SU-DHL-6 (cell line): ENCODE data around the gene LDB2.

Experiments used
- CTCF ChIP-seq: fragments of 200-600 bp; sonication (generic); IDR thresholded peaks from one replicate; pipeline ENCODE4 v1.5.1; 2017; ENCODE audit warnings: antibody characterized with exemption, mild to moderate bottlenecking, low read length, moderate library complexity; ENCODE audit not compliant: insufficient read depth, poor library complexity, severe bottlenecking
- EZH2phosphoT487 ChIP-seq: fragments of 200-600 bp; sonication (generic), shearing (Covaris generic); conservative IDR thresholded peaks from 2 replicates; pipeline ENCODE4 v1.6.1; 2018; ENCODE audit warnings: mild to moderate bottlenecking, antibody characterized with exemption, low read length, moderate library complexity, mixed read lengths

GRCh38 chr4:16530688-16531635 lies 367.5 kb downstream of the LDB2 start:
- no peak for TF ChIP-seq CTCF
- no peak for TF ChIP-seq EZH2phosphoT487
